Peyer's patch (tissue), 4 donors: Measurements from ENCODE around the gene TFAP2B.

Experiments used
- POLR2A ChIP-seq, 2 donors: fragments of 450-650 bp; IDR thresholded peaks; one replicate each; pipeline ENCODE4 v1.5.1; 2017; ENCODE audit warnings: antibody characterized with exemption in 2 of 2, mild to moderate bottlenecking in 2 of 2, moderate library complexity in 2 of 2
- TF ChIP-seq, protein P1 (sequence below), 6 experiments: fragments of 450-650 bp in 4 of 6; fragments of 200-600 bp in 2 of 6; sonication (generic) in 1 of 6; IDR thresholded peaks; one replicate each; pipeline ENCODE4 v1.5.1; 2017 to 2019; ENCODE audit warnings: antibody characterized with exemption in 6 of 6, mild to moderate bottlenecking in 3 of 6, moderate library complexity in 1 of 6

GRCh38 chr6:50891290-50891689 lies 72.6 kb downstream of the TFAP2B start:
- TF ChIP-seq, protein P1, sequence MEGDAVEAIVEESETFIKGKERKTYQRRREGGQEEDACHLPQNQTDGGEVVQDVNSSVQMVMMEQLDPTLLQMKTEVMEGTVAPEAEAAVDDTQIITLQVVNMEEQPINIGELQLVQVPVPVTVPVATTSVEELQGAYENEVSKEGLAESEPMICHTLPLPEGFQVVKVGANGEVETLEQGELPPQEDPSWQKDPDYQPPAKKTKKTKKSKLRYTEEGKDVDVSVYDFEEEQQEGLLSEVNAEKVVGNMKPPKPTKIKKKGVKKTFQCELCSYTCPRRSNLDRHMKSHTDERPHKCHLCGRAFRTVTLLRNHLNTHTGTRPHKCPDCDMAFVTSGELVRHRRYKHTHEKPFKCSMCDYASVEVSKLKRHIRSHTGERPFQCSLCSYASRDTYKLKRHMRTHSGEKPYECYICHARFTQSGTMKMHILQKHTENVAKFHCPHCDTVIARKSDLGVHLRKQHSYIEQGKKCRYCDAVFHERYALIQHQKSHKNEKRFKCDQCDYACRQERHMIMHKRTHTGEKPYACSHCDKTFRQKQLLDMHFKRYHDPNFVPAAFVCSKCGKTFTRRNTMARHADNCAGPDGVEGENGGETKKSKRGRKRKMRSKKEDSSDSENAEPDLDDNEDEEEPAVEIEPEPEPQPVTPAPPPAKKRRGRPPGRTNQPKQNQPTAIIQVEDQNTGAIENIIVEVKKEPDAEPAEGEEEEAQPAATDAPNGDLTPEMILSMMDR (IDR thresholded peaks at IDR 0.05), result no peak
- TF ChIP-seq POLR2A (IDR thresholded peaks at IDR 0.05), result no peak
